ENCODE measurements around the gene KLK10. TPM values are rescaled to one million over a fixed set of nuclear protein-coding genes. Genes with fewer than 3 reads are reported as not detected.

The KLK10 gene
- 0.16 and 3.9 TPM in 2 replicates for polyA plus RNA-seq

DNA sequence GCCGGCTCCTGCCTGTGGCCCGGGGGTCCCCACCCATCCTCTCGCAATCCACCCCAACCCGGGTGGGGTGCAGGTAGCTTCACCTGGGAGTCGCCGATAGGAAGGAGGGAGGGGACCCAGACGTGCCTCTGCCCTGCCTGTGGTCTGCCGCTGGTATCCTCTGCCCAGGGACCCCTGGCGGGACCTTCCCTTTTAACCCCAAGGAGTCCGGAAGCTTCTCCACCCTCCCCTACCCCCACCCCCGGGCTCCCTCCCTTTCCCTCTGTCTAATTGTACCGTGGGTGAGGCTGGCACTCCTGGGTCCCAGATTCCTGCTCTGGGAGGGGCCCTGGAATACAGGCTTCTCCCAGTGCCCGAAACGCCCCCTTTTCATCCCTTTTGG, at the start of gene KLK10:
Gene KLK10 (minus strand): TSS at position 166 of the 382 bp plus-strand sequence. CDS start 579 bp downstream, outside the sequence.

GRCh38 chr19:51064534-51065220, 45.2 kb upstream of the KLK10 start, which contains the start of gene KLK13:
KLK13 (minus strand) TSS chr19:51065092; CDS start chr19:51065067, 25 bp downstream.

GRCh38 chr19:51034704-51035103, 15.2 kb upstream of the KLK10 start, which contains the start of gene KLK12:
KLK12 (minus strand) TSS chr19:51035002; CDS start chr19:51034621, 381 bp downstream.

DNA sequence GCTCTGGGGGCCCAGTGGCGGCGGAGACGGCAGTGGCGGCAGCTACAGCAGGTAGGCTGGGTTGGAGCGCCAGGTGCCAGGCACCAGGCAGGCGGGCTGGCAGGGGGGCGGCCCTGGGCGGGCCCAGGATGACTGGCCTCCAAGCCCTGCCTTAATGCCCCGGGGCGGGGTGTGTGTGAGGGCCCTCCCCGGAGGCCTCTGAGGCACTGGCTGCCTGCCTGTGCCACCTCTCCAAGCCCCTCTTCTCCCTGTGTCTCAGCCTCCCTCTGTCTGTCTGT, 7.0 kb upstream of the KLK10 start, which contains the start of gene KLK11:
Gene KLK11 (minus strand): TSS at position 63 of the 278 bp plus-strand sequence. CDS start 985 bp downstream, outside the sequence.

GRCh38 chr19:51001515-51001914, 18.0 kb downstream of the KLK10 start, which contains the start of gene KLK8:
KLK8 (minus strand) TSS chr19:51001604; CDS start chr19:51001167, 437 bp downstream.

GRCh38 chr19:50983625-50984292, 35.8 kb downstream of the KLK10 start, which contains the start of gene KLK7:
KLK7 (minus strand) TSS chr19:50983917; CDS start chr19:50982399, 1,518 bp downstream.

GRCh38 chr19:50969413-50969760, 50.1 kb downstream of the KLK10 start, which contains the start of gene KLK6:
KLK6 (minus strand) TSS chr19:50969591; CDS start chr19:50968104, 1,487 bp downstream.

Other genes with a start within 250 kb of the KLK10 start
- gene GPR32, start 249.2 kb downstream of the KLK10 start, polyA plus RNA-seq: not detected in 2 replicates
- gene ACP4, start 229.3 kb downstream of the KLK10 start, polyA plus RNA-seq: not detected in 2 replicates
- gene KLK1, start 195.9 kb downstream of the KLK10 start, polyA plus RNA-seq: not detected in 2 replicates
- not detected in 2 replicates for gene KLK15, start 186.1 kb downstream of the KLK10 start, polyA plus RNA-seq
- not detected in 2 replicates for gene KLK3, start 164.8 kb downstream of the KLK10 start, polyA plus RNA-seq
- gene KLK2, start 146.3 kb downstream of the KLK10 start, polyA plus RNA-seq: 0.20 TPM in 1 of 2 replicates, not detected in the other
- gene KLK4, start 108.3 kb downstream of the KLK10 start, polyA plus RNA-seq: not detected in 2 replicates
- gene KLK5, start 66.7 kb downstream of the KLK10 start, polyA plus RNA-seq: 5.6 TPM in 1 of 2 replicates, not detected in the other
- gene KLK6, start 50.1 kb downstream of the KLK10 start, polyA plus RNA-seq: 2.6 and 2.8 TPM in 2 replicates
- 14.9 and 18.1 TPM in 2 replicates for gene KLK7, start 35.8 kb downstream of the KLK10 start, polyA plus RNA-seq
- 194 and 292 TPM in 2 replicates for gene KLK8, start 18.1 kb downstream of the KLK10 start, polyA plus RNA-seq
- gene KLK11, start 6.9 kb upstream of the KLK10 start, polyA plus RNA-seq: not detected in 2 replicates
- not detected in 2 replicates for gene KLK12, start 15.3 kb upstream of the KLK10 start, polyA plus RNA-seq
- gene KLK13, start 45.4 kb upstream of the KLK10 start, polyA plus RNA-seq: not detected in 2 replicates
- gene KLK14, start 63.2 kb upstream of the KLK10 start, polyA plus RNA-seq: not detected in 2 replicates
- not detected in 2 replicates for gene CTU1, start 88.7 kb upstream of the KLK10 start, polyA plus RNA-seq
- not detected in 2 replicates for gene SIGLEC9, start 105.2 kb upstream of the KLK10 start, polyA plus RNA-seq
- not detected in 2 replicates for gene SIGLEC7, start 122.6 kb upstream of the KLK10 start, polyA plus RNA-seq
- not detected in 2 replicates for gene CD33, start 205.4 kb upstream of the KLK10 start, polyA plus RNA-seq
- not detected in 2 replicates for gene SIGLECL1, start 231.4 kb upstream of the KLK10 start, polyA plus RNA-seq